Measurements from ENCODE around the gene NFILZ. TPM values are rescaled to one million over a fixed set of nuclear protein-coding genes. Genes with fewer than 3 reads are reported as not detected.
A peak's percentile ranks its signal among the peaks of the same experiment; 100 is the strongest.

Gene NFILZ
- total and polyA plus RNA-seq, 4 donors: not detected

- Histone ChIP-seq H3K36me3 (ENCODE audit: control insufficient read depth in 4 of 4, insufficient read depth in 4 of 4, low read length in 4 of 4) (no peaks in the 10 kb centered on the region), H3K4me3 (no peak overlapping the region), H3K27me3 (ENCODE audit: control insufficient read depth in 3 of 3, insufficient read depth in 3 of 3, low read length in 2 of 3) (no peaks in the 10 kb centered on the region), H3K27ac (ENCODE audit: low read depth in 1 of 2, low read length in 1 of 2) (no peak overlapping the region), H3K4me1 (ENCODE audit: control insufficient read depth in 5 of 5, insufficient read depth in 5 of 5, low read length in 5 of 5) (peaks cover 0 to 2% (median 0%) of the 10 kb centered on the region in 5 donors), H3K9me3 (ENCODE audit: control insufficient read depth in 4 of 4, insufficient read depth in 3 of 4, low read length in 3 of 4) (peaks cover 0 to 6% (median 0%) of the 10 kb centered on the region in 4 donors), H3K9ac (ENCODE audit: insufficient read depth in 1 of 2, low read length in 2 of 2) (no peak overlapping the region)
- no peak for DNase-seq
- TF ChIP-seq CTCF (IDR thresholded peaks at IDR 0.05; ENCODE audit: control extremely low read depth, extremely low read depth): no peak
- 66 to 84% methylated on average over 7 of the region's 7 CpGs for WGBS, 2 donors
- ATAC-seq (ENCODE audit: insufficient read depth, low FRiP score): no peak
Measured at GRCh38 chr19:8643860-8644653, 13.6 kb downstream of the NFILZ start.

GRCh38 chr19:8648240-8648639, 17.8 kb downstream of the NFILZ start:
- no peak for DNase-seq
- H3K27ac ChIP-seq (ENCODE audit: low read depth in 1 of 2, low read length in 1 of 2): no peak overlapping the region
- H3K4me1 ChIP-seq (ENCODE audit: control insufficient read depth in 5 of 5, insufficient read depth in 5 of 5, low read length in 5 of 5): no peaks in the 10 kb centered on the region
- H3K36me3 ChIP-seq (ENCODE audit: control insufficient read depth in 4 of 4, insufficient read depth in 4 of 4, low read length in 4 of 4): no peaks in the 10 kb centered on the region
- H3K27me3 ChIP-seq (ENCODE audit: control insufficient read depth in 3 of 3, insufficient read depth in 3 of 3, low read length in 2 of 3): no peaks in the 10 kb centered on the region
- 31 to 57% methylated on average over 6 of the region's 6 CpGs for WGBS, 2 donors
- no peak overlapping the region for H3K9ac ChIP-seq (ENCODE audit: insufficient read depth in 1 of 2, low read length in 2 of 2)
- no peak for TF ChIP-seq CTCF (IDR thresholded peaks at IDR 0.05; ENCODE audit: control extremely low read depth, extremely low read depth)
- no peak for ATAC-seq (ENCODE audit: insufficient read depth, low FRiP score)
- H3K4me3 ChIP-seq: no peak overlapping the region
- no peaks in the 10 kb centered on the region for H3K9me3 ChIP-seq (ENCODE audit: control insufficient read depth in 4 of 4, insufficient read depth in 3 of 4, low read length in 3 of 4)

GRCh38 chr19:8654591-8655339, 24.3 kb downstream of the NFILZ start:
- DNase-seq: peak; percentile 29 to 55 (median 48)
- 6% methylated on average over 15 of the region's 15 CpGs for whole genome bisulfite sequencing, 2 donors
- Histone ChIP-seq H3K9ac (ENCODE audit: insufficient read depth in 1 of 2, low read length in 2 of 2) (no peak overlapping the region), H3K27ac (ENCODE audit: low read depth in 1 of 2, low read length in 1 of 2) (no peak overlapping the region), H3K9me3 (ENCODE audit: control insufficient read depth in 4 of 4, insufficient read depth in 3 of 4, low read length in 3 of 4) (no peaks in the 10 kb centered on the region), H3K4me1 (ENCODE audit: control insufficient read depth in 5 of 5, insufficient read depth in 5 of 5, low read length in 5 of 5) (peaks cover 0 to 3% (median 0%) of the 10 kb centered on the region in 5 donors), H3K27me3 (ENCODE audit: control insufficient read depth in 3 of 3, insufficient read depth in 3 of 3, low read length in 2 of 3) (peaks cover 0 to 3% (median 0%) of the 10 kb centered on the region in 3 donors), H3K4me3 (no peak overlapping the region), H3K36me3 (ENCODE audit: control insufficient read depth in 4 of 4, insufficient read depth in 4 of 4, low read length in 4 of 4) (no peaks in the 10 kb centered on the region)
- ATAC-seq (ENCODE audit: insufficient read depth, low FRiP score): no peak
- peak; percentile 83 for TF ChIP-seq CTCF (IDR thresholded peaks at IDR 0.05; ENCODE audit: control extremely low read depth, extremely low read depth)

Data from lung (tissue), 12 donors.